Astrocyte of the cerebellum (primary cell): Measurements from ENCODE around the gene PREX1.

ENCODE experiments used
- DNase-seq: peaks from one replicate; pipeline ENCODE4 v3.0.0-alpha.2; 2011; ENCODE audit warnings: low read depth
- H3K4me3 ChIP-seq: 2 replicates; pipeline ENCODE4 v1.5.1; 2011; ENCODE audit warnings: mild to moderate bottlenecking, low read depth, low read length, moderate library complexity
- CTCF ChIP-seq: IDR thresholded peaks from 2 replicates; pipeline ENCODE4 v1.5.1; 2012; ENCODE audit warnings: low read length, low read depth, moderate library complexity, mild to moderate bottlenecking; ENCODE audit errors: missing control alignments
- in situ Hi-C: cut with HindIII; loops from 2 replicates; pipeline ENCODE4 v1.10.0; 2017; ENCODE audit warnings: low sequenced_read_pairs

Gene PREX1

GRCh38 chr20:48795732-48796131 is 32.1 kb downstream of the PREX1 start:
- no peak overlapping the region for H3K4me3 ChIP-seq
- in situ Hi-C loops: no loop called here
- no peak for DNase-seq
- TF ChIP-seq CTCF: no peak

- DNase-seq: no peak
- in situ Hi-C loops: no loop called here
- no peak for TF ChIP-seq CTCF
- no peak overlapping the region for H3K4me3 ChIP-seq
Measured at GRCh38 chr20:48794816-48795457, 32.9 kb downstream of the PREX1 start.

GRCh38 chr20:48794360-48794759 is 33.4 kb downstream of the PREX1 start:
- no peak for TF ChIP-seq CTCF
- DNase-seq: no peak
- no peak overlapping the region for H3K4me3 ChIP-seq
- in situ Hi-C loops: no loop called here

- TF ChIP-seq CTCF: no peak
- no peak overlapping the region for H3K4me3 ChIP-seq
- DNase-seq: no peak
- in situ Hi-C loops: no loop called here
Measured at GRCh38 chr20:48793776-48794175, 34.0 kb downstream of the PREX1 start.

GRCh38 chr20:48791666-48792071 is 36.1 kb downstream of the PREX1 start:
- peak; percentile 80 for DNase-seq
- in situ Hi-C loops: no loop called here
- H3K4me3 ChIP-seq: no peak overlapping the region
- no peak for TF ChIP-seq CTCF

GRCh38 chr20:48791014-48791413 is 36.8 kb downstream of the PREX1 start:
- H3K4me3 ChIP-seq: no peak overlapping the region
- in situ Hi-C loops: no loop called here
- DNase-seq: no peak
- no peak for TF ChIP-seq CTCF
